Fibroblast of peridontal ligament (primary cell): ENCODE measurements around the gene ANXA5.

Experiments
- DNase-seq: peaks from one replicate; pipeline ENCODE4 v3.0.0-alpha.2; 2010; ENCODE audit errors: extremely low read depth

The ANXA5 gene

DNA sequence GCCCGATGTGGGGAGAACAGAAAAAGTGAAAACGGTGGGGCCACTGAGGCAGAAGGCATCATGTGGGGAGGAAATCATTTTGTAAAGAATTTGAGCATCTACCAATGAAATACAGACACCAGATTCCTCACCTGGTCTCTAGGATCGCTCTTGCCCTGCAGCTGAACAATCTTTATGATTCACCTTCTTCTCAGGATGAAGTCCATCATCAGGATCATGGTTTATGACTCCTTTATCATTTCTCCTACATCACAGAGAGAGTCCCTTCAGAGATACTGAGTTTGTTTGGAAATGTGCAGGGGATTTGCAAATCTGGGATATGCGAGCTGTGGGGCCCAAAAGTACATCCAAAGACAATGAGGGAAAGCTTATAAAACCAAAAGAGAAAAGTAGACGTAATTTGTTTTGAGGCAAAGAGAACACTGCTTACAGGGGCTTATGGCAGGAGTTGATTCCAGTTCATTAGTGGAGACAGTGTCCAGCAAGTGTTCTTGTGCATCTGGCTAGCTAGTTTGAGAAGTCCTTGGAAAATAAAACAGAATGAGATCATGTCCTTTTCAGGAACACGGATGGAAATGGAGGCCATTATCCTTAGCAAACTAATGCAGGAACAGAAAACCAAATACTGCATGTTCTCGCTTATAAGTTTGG lies 15.3 kb upstream of the ANXA5 start:
- DNase-seq: no peak

DNA sequence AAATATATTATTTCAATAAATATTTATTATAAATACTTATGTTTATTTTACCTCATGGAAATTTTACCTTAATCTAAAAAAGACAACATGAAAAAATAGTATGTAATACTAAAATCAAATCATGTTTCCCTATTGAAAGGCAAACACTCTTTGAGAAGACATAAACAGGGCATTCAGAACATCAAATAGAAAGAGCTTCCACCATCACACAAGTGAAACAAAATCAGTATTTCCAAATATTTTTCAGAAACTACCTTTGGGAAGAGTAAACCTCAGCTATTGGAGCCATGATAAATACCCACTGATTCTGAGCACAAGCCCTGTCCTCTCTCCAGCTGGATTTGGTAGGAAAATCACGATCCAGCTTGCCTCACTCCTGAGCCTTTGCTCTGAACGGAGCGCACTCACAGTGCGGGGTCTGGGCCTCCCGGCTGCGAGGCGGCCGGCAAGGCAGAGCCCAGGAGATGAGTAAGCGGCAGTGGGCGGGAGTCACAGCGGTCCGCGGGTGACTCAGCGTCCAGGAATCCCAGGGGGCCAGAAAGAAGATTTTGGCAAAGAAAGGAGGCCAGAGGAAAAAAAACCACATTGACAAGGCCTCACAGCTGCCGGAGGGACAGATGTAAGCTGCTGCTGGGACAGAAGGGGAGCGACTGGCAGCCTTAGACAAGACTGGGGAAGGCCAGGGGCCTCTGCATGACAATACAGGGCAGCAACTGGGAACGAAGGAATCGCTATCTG lies 14.7 kb upstream of the ANXA5 start:
- DNase-seq: peak; percentile 94

DNA sequence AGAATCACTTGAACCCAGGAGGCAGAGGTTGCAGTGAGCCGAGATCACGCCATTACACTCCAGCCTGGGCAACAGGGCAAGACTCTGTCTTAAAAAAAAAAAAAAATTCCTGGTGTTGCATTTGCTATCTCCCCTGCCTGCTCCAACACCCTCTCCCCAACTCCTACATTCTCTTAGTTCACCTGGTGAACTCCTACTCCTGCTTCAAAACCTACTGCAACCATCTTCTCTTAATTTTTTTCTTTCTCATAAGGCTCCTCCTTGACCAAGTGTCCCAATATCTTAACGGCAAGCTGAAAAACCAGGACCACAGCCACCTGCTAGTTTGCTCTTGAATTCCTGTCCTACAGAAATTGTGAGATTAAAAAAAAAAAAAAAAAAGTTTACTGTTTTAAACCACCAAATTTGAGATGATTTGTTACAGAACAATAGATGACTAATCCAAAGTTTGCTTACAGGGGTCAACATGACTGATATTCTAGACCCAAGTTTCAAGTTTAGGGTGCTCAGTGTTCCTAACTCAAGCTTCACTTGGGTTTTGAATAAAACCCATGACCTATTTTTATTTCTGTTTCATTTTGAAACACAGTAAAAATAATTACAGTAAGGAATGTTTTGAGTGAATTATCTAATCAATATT lies 13.1 kb upstream of the ANXA5 start:
- no peak for DNase-seq

DNA sequence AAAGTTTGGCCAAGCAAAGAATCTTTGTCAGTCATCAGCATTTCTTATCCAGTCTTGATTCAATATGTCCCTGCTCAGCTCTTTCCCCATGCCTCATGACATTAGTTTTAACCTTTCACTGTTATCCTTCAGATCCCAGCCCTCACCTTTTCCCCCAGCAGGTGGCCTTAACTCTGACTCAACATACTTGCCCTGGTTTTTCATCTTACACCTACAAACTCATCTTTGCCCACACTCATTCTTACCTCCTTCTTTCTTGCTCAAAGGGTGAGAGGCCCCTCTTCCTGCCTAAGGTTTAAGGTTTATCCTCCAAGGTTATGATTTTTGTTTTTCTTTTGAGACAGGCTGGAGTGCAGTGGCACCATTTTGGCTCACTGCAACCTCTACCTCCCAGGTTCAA lies 10.6 kb upstream of the ANXA5 start:
- DNase-seq: no peak

DNA sequence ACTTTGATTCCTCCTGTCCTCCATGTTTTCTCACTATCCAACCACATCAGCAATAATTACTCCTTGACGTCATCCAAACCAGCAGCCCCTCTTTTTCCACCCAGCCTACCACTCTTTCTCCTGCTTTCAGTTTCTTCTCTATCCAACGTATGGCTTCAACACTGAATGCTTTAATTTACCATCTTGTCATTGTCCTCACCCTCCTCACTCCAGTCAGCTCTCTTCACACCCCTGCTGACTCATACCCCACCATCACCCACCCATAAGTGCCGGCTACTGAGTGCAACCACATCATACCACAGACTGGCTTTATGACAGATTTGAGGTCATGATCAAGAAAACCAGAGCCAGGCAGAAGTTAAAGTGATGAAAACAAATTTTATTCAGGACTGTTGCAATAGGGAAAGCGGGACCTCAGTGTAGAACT lies 9.8 kb upstream of the ANXA5 start:
- peak; percentile 84 for DNase-seq

DNA sequence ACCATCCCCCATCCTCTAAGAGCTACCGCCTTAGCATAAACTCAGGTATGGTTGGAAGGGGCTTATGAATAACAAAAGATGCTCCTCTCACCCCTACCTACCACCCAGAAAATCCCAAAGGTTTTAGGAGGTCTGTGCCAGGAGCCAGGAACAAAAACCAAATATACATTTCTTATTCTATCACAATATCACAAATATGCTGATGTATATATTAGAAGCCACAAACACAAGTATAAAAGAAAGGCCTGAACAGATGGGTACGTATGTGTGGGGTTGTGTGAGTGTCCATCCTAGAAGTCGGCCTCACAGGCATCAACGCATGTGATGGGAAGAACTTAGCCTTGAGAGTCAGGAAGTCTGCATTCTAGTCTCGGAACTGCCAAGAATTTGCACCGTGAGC lies 8.7 kb upstream of the ANXA5 start:
- DNase-seq: no peak

DNA sequence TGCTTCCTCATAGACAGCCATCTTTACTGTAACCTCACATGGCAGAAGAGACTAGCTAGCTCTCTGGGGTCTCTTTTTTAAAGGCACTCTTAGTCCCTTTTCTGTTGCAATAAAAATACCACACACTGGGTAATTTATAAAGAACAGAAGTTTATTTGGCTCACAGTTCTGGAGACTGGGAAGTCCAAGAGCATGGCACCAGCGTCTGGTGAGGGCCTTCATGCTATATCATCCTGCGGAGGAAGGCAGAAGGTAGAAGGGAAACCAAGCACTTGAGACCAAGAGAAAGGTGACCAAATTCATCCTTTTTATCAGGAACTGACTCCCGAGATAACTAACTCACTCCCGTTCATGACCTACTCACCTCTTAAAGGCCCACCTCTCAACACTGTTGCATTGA lies 5.4 kb upstream of the ANXA5 start:
- no peak for DNase-seq

DNA sequence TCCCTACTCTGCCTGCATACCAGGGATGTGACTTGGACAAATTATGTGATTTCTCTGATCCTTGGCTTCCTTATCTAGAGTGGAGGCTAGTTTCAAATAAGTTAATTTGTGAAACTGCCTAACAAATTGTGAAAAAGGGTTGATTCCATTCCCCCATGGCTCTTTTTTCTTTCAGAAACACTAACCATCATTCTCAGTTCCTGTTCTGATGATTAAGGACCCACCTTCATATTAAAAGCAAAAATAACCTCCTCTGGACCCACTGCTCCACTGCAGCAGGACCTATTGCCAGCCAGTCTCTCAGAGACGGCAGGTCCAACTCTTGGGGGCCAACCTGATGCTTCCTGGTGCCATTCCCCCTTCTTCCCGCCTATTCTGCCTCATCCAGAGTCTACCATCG lies 4.5 kb upstream of the ANXA5 start:
- DNase-seq: no peak

DNA sequence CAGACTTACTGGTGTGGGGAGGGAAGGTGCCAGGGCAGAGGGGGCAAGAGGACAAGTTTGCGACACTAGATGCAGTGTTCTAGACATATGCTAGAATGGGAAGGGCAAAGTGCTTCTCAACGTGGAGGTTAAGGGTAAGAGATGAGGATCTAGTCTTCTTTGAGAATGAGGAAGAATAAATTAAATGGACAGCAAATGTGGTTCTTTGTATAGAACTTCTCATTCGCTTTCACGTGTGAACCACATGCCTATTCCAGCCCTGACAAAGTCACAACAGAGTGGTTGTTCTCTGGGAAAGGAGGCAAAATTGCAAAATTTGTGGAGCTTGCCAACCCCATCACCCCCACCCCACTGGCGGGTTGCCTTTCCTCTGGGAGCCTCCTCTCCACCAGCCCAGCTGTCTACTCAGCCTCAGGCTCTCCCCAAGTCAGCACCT lies 1.5 kb upstream of the ANXA5 start:
- peak; percentile 20 for DNase-seq

DNA sequence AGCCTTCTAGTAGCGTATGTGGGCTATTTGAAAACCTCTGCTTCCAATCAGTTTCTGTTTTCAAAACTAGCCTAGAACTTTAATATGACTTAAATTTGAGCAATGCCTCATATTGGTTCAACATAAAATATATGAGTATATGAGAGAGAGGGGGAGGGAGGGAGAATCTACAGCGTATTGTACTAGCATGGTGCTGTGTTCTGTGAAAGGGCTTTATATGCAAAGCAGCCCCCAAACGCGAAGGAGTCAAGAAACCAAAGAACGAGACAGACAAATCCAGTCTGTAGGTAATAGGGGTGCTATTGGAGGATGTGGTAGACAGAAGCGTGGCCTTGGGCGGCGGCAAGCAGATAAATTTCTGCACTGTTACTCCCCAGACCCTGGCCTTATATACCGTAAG lies 784 bp upstream of the ANXA5 start:
- no peak for DNase-seq

DNA sequence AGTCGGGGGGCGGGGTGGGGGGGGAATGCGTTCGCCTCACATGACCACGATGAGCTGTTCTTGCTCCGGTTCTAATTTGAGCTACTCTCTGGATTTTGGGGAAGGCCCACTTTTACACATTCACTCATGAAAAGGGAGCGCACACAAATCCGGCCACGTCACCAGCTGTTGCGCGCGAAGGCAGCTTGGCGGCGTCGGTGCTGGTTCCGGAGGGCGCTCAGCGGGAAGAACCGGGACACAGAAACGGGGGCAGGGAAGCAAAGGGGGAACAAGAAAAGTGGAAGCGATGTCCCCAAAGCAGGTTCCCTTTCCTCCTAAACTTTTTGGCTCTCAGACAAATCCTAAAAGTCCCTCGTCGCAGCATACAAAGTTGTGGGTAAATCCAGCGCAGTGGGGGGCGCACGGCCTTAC lies 605 bp downstream of the ANXA5 start:
- DNase-seq: peak; percentile 89

DNA sequence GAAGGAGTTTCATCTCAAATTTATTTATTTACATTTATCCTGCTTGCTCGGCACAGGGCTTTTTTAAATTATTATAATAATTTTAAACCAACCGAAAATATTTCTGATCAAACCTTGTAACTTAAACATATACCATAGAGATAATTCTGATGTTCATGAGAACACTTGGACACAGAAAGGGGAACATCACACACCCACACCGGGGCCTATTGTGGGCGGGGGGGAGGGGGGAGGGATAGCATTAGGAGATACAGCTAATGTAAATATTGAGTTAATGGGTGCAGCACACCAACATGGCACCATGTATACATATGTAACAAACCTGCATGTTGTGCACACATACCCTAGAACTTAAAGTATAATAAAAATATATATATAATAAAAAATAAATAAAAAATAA lies 2.9 kb downstream of the ANXA5 start:
- no peak for DNase-seq

DNA sequence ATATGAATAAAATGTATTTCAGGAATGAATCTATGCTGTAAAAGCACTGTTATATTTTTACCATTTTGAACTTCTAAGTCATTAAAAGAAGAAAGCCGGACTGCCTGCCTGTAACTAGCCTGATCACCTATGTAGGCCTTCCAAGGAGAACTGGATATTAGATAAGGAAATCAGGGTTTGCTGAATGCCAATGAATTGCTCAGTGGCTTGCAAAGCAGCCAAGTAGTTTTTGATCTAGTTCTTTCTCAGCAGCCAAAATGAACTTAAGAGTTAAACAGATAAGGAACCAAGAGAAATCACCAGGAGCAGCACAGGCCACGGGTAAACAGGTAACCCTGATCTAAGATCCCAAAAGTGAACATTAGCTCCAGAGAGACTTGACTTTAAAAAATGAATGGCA lies 3.3 kb downstream of the ANXA5 start:
- DNase-seq: no peak

DNA sequence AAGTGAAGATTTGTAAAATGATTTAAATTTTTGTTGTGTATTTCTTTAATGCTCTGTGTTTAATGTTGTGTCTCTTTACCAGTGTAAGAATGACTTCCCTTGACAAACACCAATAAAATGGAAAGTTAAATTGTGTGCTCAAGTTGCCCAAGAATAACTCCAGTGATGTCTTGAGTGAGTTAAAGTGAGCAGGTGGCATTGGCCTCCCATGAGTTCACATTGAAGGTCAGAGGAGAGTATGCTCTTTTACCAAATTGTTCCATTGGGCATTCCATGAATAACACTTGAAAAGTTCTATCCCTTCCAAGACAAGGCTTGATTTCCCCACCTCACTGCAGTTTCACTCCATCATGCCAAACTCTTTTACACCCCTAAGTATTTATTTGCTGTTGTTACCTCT lies 4.5 kb downstream of the ANXA5 start:
- no peak for DNase-seq

DNA sequence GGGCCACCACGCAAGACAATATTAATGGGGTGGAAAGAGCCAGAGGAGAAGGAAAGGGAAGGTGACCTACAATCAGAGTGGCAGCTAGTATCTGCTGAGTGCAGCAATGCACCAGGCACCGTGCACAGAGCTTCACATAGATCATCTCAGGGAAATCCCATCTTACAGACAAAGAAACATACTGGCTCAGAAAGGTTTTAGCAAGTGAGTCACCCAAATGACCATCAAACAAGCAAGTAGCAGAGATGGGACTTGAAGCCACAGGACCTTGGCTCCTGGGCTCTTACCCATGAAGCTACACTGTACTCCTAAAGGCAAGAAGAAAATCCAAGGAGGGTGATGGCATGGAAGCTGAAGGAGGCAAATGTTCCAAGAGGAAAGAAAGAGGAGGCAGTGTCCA lies 6.8 kb downstream of the ANXA5 start:
- DNase-seq: peak; percentile 55

DNA sequence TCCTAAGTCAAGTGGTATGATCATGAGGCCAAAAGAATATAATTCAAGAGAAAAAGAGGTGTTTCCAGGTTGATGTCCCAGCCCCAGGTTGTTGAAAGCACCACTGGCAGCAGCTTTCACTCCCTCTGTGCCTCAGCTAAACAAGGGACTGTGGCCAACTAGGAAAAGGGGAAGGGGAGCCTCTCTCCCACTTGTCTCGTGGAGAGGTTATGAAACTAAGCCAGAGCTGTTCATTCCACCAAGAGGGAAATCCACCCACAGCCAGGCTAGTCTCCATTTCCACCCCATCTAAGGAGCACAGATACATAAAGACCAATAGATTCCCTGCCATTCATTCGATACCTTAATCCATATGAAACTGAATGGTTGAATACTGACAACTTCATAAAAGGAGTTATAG lies 8.1 kb downstream of the ANXA5 start:
- DNase-seq: no peak

DNA sequence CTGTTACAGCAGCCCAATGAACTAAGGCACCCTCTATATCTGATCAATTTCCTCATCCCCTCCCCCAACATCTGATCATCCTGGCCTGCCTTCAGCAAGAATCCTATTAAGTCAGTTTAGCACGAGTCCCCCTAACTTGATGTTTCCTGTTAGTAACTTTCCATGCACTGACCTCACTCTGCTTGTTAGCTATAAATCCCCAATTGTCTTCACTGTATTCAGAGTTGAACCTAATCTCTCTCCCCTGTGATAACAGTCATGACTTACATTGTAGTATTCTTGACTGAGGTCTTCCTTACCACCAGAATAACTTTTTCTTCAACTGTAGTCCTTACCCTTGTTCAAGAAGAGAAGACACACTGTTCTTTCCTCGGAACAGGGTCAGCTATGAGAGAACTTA lies 8.5 kb downstream of the ANXA5 start:
- DNase-seq: no peak

DNA sequence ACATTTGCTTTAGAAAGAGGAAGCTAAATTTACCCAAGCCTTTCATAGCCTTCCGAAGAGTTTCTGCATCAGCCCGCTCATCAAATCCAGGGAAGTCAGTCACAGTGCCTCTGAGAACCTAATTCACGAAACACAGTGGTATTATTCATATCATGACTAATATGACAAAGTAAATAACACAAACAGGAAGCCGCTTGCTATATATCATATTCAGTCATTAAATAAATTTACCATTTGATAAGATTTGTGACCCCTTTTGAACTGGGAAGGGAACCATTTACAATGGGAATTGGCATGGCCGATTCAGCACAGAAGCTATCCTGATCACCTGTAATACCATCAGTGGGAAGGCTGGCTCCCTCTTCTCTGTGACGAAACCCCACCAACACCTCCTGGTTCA lies 10.5 kb downstream of the ANXA5 start:
- no peak for DNase-seq

DNA sequence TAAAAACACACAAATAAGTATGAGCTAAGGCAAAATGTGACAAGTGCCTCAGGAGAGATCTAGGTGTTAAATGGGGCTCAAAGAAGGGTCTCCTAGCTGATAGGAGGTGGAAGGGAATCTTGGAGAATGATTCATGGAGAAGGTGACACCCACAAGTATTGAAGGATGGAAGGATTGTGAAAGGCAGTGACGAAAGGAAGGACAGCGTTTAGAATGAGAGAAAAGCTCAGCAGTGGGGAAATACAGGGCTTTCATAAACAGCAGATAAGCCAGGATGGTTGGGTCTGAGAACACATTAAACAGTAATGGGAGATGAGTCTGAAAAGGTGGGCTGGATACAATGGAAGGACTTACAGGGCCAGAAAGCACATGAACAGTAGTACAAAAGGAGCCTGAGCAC lies 11.5 kb downstream of the ANXA5 start:
- DNase-seq: no peak

DNA sequence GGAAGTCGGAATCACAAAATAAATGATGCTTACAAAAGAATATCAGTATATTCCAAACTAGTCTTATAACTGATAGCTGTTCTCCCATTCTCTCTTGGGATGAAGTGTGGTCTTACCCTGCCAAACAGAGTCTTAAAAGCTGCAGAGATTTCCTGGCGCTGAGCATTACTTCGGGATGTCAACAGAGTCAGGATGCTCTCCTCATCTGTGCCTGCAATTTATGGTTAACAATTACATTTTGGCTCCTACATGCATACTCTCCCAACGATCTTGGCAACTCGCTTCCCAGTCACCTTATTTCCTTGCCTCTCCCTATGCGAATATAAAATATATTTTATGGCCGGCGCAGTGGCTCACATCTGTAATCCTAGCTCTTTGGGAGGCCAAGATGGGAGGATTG lies 12.2 kb downstream of the ANXA5 start:
- no peak for DNase-seq

DNA sequence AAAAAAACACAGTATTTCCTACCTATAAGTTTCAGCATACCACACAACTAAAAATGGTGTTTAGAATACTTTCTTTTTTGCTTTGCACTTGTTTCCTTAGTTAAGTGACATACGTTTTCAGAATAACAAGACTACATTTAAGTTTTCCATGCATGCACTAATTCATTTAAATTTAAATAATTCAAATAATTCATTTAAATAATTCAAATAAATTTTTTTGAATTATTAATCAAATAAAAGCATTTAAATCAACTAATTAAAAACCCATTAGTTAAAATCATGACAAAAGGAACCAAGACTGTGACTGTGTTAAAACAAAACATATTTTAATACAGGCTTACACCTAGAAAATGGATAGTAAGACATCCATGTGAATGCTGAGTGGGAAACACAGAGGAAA lies 12.8 kb downstream of the ANXA5 start:
- DNase-seq: no peak

DNA sequence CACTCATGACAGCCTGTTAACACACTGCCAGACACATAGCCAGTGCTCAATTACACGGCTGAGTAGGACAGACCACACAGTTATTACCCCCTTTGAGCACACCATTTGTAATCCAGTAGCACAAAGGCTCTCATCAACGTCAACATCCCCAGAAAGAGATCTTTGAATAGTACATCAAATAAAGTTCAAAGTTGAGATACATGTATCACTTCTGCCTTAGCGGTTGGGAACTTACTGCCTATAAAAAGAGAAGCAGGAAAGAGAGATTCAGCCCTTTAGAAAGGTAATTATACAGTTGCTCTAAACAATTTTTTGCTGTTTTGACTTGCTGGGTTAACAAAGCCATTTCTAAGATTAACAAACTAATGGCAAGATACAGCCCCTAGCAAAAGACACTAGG lies 16.2 kb downstream of the ANXA5 start:
- no peak for DNase-seq

DNA sequence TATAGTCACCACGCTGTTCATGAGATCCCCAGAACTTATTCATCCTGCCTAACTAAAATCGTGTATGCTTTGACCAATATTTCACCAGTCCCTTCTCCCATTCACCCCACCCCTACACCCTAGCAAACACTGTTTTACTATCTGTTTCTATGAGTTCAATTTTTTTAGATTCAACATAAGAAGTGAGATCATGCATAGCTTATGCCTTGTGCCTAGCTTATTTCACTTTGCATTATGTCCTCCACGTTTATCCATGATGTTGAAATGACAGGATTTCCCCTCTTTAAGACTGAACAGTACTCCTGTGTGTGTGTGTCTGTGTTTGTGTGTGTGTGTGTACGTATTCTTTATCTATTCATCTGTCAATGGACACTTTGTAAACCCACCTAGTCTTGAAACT lies 16.8 kb downstream of the ANXA5 start:
- no peak for DNase-seq
